ENCODE data around the gene CFAP410.

Gene CFAP410

DNA sequence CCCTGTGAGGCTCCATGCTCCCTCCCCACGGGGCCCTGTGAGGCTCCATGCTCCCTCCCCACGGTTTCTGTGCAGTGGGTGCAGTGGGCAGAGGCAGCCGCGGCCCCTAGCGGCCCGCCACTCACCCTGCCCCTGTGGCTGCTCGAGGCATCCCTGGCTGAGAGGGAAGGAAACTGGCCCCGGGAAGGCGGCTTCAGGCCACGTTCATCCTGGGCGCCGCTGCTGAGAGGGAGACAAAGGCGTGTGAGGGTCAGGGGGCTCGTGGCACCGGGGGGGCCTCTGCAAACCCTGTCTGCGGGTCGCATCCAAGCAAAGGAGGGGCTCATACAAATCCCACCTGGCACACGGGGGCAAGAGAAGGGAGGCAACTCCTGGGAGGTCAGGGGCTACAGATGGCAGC lies 8.5 kb downstream of the CFAP410 start:
- ATAC-seq (no peak), DNase-seq (no peak)

DNA sequence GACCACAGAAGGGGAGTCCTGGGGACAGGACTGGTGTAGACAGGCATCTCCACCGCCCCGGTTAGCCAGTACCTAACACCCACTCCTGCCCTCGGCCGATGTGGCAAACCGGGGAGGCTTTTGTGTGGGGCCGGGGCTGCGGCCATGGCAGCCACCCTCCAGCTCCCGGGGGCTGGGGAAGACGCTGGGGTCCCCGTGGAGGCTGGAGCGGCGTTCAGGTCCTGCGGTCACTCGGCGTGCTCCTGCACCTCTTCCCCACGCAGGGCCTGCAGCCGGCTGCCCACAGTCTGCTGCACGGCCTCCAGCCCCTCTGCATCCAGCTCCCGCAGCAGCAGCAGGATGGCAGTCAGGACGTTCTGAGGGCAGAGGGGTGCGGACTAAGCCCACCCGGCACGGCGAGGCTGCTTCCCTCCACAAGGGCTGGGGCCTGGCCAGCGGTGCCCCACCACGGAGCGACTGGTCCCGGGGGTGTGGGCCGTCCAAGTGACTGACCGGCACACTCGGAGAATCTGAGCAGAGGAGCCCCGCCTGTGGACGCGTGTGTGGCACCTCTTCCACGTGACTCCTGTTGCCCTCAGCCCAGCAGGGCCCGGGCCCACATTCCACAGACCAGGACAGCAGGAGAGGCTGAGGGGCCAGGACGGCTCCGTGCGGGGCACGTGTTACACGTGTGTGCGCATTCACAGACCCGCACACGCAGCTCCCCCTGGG lies 9.1 kb downstream of the CFAP410 start:
- ATAC-seq, result peak; percentile 3

DNA sequence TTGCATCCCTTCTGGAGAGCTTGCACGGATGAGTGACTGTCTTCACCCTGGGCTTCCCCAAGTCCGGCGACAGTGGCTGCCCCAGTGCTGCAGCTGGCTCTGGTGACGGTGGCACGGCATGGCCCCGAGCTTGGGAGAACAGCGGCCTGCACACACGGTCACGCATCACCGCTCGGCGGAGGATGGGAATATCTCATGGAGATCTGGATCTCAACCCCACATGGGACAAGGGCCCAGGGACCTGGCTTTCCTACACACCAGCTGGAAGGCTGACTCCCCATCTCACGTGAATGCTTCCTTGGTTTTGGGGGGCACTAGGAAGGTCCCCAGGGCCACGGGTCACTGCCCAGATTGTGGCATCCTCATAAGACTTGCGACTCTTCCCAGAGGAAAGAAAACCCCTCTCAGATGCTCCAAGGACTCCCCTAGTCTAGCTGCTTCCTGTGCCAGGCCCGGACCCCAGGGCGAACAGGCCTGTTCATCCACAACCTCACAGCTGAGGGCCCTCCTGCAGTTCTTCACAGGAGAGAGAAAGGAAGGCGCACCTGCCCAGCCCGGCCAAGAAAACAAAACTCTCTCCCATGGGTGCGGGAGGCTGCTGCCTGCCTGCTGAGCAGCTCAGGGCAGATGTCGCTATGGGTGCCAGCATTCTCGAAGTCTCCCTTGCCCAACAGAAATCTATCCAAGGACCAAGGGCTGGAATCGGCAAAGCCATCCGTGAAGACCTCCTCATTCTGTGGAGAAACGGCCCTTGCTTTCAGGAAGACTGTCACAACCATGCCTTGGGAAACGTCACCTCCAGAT lies 9.9 kb downstream of the CFAP410 start:
- DNase-seq (no peak), ATAC-seq (no peak)

More for the DNA sequence above, 9.1 kb downstream of the CFAP410 start:
- DNase-seq, result no peak

DNA sequence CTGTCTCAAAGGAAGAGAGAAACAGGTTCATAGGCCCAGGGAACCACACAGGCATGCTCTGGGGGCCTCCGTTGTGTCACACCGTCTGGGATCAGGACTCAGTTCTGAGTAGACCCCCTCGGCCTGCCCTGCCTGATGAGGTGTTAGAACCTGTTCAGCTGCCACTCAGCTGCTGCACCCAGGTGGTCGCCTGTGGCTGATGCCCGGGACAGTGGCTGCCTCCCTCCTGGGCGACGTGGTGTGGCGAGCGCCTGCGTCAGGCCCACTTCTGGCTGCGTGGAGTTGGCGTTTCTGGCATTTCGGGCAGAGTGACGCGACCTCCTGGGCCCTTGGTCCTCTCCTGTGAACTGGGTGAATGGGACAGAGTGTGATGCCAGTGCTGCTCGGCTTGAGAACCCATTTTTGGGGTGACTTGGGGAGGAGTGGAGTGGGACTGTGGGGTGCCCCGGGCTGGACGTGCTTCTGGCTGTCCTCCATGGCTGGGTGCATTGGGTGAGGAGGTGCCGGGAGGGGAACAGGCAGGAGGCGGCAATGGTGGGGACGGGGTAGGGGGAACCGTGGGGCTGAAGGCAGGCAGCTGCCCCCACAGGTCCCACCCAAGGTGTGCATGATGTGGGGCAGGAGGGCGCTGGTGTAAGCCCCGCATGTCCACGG lies 10.8 kb downstream of the CFAP410 start:
- ATAC-seq (no peak), DNase-seq (no peak)

DNA sequence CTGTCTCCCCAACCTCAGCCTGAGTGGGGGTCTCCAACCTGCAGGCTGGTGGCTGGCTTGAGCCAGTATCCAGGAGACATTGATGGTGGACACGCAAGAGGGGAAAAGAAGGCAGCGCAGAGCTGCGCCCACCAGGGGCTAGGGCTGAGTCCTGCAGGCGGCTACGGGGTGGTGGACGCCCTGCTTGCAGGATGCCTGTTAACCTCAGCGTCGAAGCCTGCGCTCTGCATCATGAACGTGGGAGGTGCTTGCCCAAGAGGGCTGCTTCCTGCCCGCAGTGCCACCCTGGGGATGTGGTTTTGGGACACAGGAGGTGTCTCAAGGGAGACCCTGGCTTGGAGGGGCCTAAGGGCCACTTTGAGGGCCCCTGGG lies 11.6 kb downstream of the CFAP410 start:
- ATAC-seq, result no peak
- no peak for DNase-seq

DNA sequence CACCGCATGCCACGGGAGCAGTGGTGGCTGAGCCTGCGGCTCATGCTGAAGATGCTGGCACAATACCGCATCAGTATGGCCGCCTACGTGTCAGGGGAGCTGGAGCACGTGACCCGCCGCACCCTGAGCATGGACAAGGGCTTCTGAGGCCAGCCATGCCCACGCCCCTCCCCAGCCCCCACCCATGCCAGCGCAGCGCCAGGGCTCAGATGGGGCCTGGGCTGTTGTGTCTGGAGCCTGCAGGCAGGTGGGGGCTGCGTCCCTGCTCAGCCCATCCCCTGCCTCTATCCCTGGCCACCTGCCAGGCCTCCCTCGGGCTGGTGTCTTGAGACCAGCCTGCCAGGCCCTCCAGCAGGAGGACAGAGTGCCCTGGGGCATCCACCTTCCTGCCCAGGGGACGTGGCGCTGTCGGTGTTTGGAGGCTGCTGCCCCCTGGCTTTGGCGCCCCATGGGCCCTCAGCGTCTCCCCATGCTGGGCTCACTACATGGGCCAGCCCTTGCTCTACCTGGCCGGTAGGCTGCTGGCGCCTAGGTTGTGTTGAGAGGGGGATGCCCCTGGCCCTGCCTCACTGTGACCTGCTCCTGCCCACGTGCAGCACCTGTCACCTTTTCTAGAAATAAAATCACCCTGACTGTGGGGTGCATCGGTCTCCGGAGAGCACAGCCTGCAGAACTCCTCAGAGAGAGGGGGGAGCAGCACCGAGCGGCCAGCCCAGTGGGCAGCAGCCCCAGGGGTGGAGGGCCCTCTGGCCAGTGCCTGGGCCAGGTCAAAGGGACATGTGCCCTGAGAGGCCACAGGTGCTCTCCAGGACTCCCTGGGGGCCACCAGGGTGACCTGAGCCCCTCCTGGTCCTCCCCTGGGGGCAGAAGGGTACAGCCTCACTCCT lies 12.2 kb downstream of the CFAP410 start:
- DNase-seq, result no peak
- no peak for ATAC-seq

DNA sequence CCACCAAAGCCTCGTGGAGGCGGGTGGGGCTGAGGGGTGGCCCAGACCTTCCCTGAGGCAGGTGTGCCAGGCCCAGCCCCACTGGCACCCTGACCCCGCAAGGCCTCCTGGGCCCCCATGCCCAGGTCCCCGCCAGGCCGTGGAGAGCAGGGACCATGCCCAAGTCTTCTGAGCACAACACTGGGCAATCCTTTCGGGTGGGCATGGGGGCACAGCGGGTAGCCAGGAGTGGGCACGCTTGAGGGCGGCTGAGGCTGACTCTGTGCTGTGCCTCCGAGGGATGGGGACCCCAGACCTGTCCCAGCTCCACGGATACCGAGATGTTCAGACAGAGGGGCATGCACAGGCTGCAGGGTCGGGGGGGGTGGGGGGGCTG lies 12.9 kb downstream of the CFAP410 start:
- no peak for ATAC-seq
- no peak for DNase-seq

DNA sequence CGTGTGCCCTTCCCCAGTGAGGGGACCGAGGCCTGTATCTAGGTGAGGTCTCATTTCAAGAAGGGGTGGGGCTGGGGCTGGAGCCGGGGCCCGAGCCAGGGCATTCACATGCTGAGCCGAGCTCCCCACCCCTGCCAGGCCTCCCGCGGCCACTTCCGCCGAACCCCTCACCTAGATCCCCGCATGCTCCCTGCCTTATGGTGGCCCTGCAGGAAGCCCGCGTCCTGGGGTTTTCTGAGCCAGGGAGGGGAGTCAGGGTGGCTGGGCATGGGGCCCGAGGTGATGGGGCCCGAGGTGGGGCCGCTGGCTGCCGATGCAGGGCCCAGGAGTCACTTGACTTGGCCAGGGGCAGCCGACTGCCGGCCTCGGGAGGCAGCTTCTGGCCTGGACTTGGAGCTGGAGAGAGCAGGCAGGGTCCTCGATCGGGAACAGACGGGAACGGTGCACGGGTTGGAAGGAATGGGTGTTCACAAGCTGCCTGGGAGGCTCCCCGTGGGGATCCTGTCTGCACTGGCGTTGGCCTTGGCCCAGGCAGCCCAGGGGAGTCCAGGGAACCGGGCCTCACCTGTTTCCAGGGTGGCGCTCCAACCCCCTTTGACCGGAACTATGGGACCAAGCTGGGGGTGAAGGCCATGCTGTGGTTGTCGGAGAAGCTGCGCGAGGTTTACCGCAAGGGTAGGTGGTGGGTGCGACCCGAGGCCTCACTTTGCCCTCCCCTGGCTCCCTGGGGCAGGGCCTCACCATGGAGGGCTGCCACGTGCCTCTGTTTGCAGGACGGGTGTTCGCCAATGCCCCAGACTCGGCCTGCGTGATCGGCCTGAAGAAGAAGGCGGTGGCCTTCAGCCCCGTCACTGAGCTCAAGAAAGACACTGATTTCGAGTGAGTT lies 13.6 kb downstream of the CFAP410 start:
- DNase-seq (no peak), ATAC-seq (no peak)

DNA sequence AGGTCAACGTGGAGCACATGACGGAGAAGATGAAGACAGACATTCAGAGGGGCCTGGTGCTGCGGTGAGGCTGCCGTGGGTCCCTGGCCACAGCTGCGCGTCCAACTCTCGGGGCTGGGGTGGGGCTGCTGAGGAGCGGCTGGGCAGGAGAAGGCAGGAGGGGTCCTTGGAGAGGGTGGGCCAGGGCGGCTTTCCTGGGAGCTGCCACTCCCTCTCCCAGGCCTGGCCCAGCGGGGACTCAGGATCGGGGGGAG lies 14.4 kb downstream of the CFAP410 start:
- no peak for DNase-seq
- no peak for ATAC-seq

DNA sequence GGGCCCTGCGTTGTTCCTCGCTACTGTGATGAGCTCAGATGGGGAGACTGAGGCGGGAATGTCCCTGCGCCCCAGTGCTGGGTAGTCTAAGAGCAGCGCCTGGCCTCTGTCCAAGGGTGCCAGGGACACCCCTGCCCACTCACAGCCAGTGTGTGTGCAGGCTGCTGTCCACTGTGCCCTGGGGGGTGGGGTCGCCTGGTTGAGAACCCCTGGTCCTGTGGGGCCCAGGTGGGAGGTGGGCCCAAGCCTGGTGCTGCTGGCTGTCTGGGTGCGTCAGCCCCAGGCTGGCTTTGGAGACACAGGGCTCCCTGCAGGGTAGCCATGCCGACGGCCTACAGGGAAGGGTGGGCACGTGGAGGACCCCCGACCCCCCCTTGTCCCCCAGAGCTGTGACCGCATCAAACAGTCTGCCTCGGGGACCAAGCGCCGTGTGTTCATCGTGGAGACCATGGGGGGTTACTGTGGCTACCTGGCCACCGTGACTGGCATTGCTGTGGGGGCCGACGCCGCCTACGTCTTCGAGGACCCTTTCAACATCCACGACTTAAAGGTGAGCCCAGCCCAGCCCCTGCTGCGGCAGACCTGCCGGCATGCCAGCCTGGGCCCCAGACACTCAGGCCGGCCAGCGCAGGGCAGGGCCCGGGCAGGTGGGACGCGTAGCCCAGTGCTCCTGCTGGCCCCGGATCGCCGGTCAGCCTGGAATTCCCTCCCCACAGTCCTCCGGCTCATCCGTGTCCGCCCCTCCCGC lies 14.9 kb downstream of the CFAP410 start:
- DNase-seq (no peak), ATAC-seq (no peak)

DNA sequence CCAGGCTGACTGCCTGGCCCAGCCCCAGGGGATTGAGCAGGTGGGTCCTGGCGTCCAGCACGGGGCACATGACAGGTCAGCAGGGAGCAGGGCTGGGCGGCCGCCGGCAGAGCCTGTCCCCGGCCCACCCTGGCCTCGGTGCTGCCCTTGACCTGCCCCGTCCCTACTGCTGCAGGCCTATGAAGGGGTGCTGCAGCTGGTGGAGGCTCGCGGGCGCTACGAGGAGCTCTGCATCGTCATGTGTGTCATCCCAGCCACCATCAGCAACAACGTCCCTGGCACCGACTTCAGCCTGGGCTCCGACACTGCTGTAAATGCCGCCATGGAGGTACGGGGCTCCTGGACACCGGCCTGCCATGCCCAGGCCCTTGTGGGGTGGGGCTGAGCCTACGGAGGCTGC lies 15.6 kb downstream of the CFAP410 start:
- DNase-seq, result no peak
- no peak for ATAC-seq

DNA sequence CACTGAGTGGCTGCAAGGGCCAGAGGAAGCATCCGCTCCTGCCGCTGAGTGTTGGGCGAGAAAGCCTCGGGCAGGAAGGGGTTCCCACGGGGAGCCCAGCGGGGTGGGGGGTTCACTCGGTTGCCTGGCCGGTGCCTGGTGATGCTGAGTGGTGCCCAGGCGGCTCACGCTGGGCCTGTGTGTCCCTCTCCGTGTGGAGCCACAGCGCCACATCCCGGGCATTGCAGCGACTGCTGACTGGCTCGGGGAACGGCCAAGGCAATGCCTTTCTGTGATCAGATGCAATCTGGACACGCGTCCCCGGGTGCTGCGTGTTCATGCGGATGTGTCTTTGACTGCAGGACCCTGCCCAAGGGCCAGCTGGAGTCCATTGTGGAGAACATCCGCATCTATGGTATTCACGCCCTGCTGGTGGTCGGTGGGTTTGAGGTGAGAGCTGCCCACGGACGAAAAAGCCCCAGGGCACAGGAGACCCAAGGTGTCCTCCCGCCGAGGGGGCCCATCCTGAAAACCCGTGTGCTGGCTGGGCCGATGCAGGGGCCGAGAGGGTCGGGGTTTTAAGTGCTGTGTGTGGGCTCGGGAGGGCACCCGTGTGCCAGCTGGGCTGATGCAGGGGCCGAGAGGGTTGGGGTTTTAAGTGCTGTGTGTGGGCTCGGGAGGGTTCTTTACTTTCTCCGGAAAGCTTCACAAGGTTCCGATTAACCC lies 16.4 kb downstream of the CFAP410 start:
- DNase-seq (no peak), ATAC-seq (no peak)

DNA sequence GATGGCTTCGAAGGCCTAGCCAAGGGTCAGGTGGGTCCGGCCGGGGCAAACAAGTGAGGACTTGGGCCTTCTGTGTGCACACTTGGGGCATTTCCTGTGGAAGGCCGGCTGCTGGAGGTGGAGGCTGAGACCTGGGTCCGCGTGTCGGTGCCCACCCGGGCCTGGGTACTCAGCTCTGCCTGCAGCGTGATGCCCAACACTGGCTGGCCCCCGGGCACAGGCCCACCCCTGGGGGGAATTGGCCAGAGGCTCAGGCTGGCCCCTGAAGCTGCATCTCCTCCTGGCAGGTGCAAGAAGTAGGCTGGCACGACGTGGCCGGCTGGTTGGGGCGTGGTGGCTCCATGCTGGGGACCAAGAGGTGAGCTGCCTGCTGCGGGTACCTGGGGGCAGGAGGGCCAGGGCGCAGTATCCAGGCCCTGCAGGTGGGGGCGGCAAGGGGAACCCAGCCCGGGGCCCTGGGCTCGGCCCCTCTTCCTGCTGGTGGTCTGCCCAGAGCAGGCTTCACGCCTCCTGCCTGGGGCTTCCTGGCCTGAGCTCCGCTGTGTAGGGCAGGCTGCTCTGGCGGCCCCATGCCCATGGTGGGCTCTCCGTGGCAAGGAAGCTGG lies 17.2 kb downstream of the CFAP410 start:
- DNase-seq (no peak), ATAC-seq (no peak)

DNA sequence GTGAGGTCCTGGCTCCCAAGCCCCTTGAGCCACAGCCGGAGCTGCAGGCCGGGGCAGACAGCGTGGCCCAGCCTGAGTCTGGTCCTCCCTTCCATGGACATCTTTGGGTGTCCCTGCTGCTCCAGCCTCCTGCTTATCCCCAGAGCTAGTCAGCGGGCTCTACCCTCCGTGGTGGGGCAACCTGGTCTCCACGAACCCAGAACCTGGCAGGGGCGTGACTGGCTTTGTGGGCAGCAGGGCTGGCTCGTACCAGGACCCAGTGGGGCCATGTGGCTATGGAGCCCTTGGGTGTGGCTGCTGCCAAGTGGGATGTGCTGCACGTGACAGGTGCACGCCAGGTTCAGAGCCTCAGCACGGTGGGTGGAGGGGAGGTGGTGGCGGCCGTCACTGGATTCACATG lies 18.3 kb downstream of the CFAP410 start:
- no peak for ATAC-seq
- DNase-seq, result no peak

DNA sequence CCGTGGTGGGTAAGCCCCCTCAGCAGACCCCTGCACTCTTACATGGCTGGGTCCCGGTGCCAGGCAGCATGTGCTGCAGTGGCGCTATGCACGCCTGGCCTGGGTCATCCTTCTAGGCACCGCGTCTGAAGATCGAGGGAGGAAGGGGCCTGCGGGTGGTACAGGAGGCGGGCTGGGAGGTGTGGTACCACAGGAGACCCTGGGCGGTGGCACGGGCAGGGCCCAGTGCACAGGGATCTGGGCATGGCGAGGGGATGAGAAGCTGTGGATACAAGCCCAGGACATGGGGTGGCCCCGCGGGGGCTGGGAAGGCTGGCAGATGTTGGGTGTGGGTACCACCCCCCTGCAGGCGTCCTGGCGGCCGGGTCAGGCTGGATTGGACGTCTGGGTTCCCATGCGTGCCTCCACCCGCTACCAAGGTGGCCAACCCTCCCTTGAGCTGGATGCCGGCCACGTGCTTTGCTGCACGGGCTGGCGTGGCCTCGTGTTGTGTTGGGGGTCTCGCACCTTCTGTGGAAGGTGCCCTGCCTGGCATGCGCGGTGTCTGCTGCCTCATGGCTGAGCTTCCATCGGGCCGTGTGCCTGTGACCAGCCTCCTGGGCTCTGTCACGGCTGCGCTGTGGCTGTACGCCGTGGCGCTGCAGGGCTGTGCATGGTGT lies 19.7 kb downstream of the CFAP410 start:
- DNase-seq (no peak), ATAC-seq (no peak)

DNA sequence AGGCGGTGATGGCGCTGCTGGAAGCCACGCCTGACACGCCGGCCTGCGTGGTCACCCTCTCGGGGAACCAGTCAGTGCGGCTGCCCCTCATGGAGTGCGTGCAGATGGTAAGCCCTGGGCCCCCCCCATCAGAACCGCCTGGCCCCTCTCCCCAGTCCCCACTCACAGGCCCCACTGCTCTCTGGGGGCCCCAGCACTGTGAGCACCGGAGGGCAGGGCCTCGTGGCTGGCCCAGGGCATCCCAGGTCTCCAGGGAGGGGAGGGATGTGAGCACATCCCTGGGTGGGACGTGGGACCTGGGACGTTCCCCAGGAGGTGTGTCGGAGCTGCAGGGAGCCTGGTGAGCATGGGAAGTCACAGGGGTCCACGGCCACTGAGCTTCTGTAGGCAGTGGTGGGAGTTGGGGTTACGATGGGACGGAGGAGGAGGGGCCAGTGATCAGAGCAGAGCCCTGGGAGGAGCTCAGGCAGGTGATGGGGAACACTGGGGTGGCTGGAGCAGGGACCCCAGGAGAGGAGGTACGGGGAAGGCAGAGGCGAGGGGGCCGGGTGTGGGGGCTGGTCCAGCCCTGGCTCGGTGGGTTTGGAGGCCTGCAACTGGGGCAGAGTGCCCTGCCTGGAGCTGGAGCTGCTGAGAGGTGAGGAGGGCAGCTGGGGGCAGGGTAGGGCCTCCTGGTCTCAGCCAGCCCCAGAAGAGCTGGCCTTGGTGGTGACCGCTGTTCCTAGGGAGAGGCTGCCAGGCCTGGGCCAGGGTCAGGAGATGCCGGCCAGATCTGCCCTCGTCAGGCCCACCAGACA lies 20.5 kb downstream of the CFAP410 start:
- DNase-seq (no peak), ATAC-seq (no peak)

DNA sequence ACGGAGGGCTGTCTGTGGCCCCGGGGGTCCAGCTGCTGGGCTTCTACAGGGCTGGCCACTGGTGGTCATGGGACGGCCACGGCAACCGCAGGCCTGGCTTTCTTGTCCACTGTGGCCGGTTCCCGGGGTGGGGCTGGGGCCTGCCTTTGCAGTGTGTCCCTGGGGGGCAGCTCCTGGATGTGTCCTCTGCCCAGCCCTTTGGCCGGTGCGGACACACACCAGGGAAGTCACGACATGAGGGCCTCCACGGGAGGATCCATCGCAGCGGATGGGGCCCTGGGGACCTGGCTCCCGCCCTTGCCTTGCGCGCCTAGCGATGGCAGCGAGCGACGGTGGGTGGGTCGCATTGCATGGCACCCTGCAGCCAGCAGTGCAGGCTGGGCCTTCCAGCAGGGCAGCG lies 21.3 kb downstream of the CFAP410 start:
- ATAC-seq (no peak), DNase-seq (no peak)

DNA sequence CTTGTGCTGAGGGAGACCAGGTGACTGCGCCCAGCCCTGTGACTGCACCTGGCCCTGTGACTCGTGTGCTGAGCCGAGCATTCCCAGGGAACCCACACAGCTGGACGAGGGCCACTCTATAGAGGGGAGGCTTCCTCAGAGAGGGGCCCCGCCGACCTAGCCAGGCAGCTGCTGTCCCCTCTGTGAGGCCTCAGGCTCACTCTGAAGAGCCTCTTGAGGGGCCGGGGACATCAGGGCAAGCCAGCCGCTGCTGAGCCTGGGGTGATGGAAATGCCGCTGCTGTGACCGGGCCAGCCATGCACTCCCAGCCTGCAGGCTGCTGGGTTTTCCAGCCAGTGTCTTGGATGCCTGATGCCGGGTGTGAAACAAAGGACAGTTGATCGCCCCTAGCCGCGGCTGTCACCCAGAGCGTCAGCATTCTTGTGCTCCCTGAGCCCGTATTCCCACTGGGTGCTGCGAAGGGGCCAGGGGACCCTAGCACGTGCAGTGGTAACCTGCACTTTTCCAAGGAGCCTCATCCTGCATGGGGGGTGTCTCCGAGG lies 21.9 kb downstream of the CFAP410 start:
- DNase-seq (no peak), ATAC-seq (no peak)

Measured in stimulated activated naive CD8-positive, alpha-beta T cell treated with anti-CD3 and anti-CD28 coated beads, Interleukin-15, Interleukin-2, amounts not matched to agents 100 U/mL and 50 U/mL, for 24 hours (primary cell).